Erythroblast (primary cell): ENCODE measurements around the gene MSI2.

Experiments used
- DNase-seq, 2 experiments: peaks; one replicate each; lab custom pipeline; 2025; lab: John Stamatoyannopoulos, UW
- GATA1 ChIP-seq: IDR thresholded peaks from 2 replicates; pipeline ENCODE4 v1.6.1; 2011; ENCODE audit warnings: low read depth, mild to moderate bottlenecking, control low read depth, low read length, moderate library complexity
- POLR2A ChIP-seq: IDR thresholded peaks from 2 replicates; pipeline ENCODE4 v1.6.1; 2011; ENCODE audit warnings: mild to moderate bottlenecking, low read length

MSI2 gene

GRCh38 chr17:57284583-57284982 is 28.3 kb downstream of the MSI2 start:
- TF ChIP-seq GATA1 (no peak), POLR2A (no peak)
- DNase-seq, result no peak

GRCh38 chr17:57284984-57285646 is 28.8 kb downstream of the MSI2 start:
- DNase-seq, result no peak
- TF ChIP-seq GATA1 (no peak), POLR2A (no peak)

DNA sequence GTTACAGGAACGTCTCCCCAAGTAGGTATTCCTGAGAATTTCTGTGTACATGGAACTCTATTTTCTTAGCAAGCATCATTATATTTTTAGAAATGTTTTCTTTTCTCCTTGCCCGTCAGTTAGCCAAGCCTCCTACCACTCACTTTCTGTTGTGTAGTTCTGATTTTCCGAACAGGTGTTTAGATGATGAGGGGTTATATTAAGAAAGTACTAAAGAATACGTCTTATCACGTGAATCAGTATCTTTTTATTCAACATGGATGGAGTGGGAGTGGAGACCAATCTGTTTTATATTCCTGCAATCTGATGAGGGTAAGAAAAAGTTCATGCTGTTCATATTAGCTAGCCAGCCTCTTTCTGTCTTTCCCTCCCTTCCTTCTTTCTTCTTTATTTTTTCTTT is 29.4 kb downstream of the MSI2 start:
- TF ChIP-seq POLR2A (no peak), GATA1 (no peak)
- DNase-seq, result no peak

DNA sequence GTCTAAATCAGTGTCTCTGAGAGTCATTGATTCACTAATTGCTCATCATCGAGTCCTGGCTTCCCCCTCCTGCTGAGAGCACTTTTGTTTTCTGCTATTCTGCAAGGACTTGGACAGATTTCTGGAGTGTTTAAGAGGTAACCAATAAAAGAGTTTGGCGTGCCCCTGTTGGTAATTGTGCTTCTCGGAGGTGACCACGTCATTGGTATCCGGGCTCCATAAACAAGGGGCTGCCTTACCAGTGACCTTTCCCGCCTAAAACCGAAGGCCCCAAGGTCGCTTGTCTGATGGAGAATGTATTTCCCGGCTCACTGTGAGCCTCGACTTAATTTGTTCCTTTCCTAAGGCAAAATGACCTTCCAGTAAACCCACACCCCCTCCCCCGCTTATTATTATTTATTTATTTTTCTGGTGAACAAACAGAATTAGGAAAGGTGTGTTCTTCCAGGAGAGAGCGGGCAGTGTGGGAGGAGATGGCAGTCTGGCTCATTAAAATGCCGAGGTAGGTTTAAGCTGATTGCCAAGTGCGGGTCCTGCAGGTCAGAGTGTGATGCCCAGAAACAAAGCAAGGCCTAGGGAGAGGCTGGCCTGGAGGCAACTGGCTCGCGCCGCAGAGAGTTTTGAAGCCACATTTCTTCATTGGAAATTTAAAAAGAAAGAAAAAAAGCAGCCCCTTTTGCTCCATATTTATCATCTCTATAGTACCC is 30.2 kb downstream of the MSI2 start:
- DNase-seq, result no peak

GRCh38 chr17:57288040-57288772 is 31.9 kb downstream of the MSI2 start:
- no peak for DNase-seq
- no peak for TF ChIP-seq GATA1
- no peak for TF ChIP-seq POLR2A

More for the DNA sequence above, 30.2 kb downstream of the MSI2 start:
- TF ChIP-seq POLR2A, result no peak
- TF ChIP-seq GATA1, result no peak

GRCh38 chr17:57288773-57289121 is 32.4 kb downstream of the MSI2 start:
- DNase-seq, result no peak
- TF ChIP-seq POLR2A (no peak), GATA1 (no peak)

DNA sequence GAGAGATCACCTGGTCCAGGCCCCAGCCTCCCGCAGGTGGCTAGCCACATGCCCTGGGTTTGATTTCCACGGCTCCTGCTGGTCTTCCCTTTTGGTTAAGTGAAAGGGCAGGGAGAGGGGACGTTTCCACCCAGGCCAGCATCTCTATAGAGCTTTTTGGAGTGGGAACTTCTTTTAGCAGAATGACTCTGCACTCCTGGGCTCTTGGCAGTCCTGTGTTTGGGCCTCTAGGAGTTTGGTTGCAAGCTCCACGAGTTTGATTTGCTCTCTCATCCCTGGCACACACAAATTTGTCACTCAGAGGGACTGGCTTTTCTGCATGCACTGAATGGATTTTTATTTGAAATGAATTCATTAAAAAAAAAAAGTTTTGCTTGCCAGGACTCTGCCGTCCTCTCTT is 32.8 kb downstream of the MSI2 start:
- TF ChIP-seq GATA1, result no peak
- no peak for TF ChIP-seq POLR2A

DNA sequence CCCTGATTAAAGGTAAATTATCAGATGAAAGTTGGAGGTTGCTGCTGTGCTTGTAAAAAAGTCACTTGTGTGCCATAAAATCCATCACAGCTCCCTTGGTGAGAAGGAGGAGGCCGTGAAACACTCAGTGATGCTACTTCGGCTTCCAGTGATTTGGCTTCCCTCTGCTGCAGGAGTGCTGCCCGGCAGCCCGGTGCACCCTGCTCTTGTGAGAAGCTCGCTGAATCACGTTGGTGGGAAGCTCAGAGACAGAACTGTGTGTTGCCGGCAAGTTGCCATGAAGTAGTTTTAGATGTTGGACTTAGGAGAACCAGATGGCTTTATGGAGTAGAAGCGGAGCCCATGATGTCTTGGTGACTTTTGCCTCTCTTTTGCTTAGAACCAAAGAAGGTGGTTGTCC is 33.3 kb downstream of the MSI2 start:
- TF ChIP-seq GATA1 (no peak), POLR2A (no peak)
- DNase-seq, result no peak

More for the DNA sequence above, 32.8 kb downstream of the MSI2 start:
- no peak for DNase-seq

- no peak for DNase-seq
- TF ChIP-seq GATA1 (no peak), POLR2A (no peak)
These were observed 34.7 kb downstream of the MSI2 start for GRCh38 chr17:57290981-57291380.

- TF ChIP-seq POLR2A (no peak), GATA1 (no peak)
- DNase-seq, result no peak
These were observed 35.8 kb downstream of the MSI2 start for GRCh38 chr17:57292091-57292490.

DNA sequence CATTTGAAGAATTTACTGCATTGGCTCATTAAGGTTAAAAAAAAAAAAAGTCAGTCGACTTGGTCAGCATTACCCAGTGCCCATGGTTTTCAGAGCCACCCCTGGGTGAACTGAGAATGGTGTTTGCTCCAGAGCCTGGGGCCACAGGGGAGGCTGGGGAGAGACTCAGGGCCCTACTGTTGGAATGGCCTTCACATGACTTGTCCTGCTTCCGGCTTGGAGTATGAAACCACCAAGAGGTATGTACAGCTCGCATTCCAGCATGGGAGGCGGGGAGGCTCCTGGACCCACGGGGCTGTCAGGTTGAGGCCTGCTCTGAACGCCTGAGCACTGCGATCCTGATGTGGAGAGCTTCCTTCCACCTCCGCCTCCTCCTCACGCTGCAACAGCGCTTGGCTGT is 36.8 kb downstream of the MSI2 start:
- DNase-seq, result no peak
- TF ChIP-seq POLR2A (no peak), GATA1 (no peak)

- TF ChIP-seq GATA1 (no peak), POLR2A (no peak)
- no peak for DNase-seq
These were observed 37.8 kb downstream of the MSI2 start for GRCh38 chr17:57294101-57294500.

- peak; percentile 11 to 55 for DNase-seq
These were observed 38.5 kb downstream of the MSI2 start for GRCh38 chr17:57294629-57295501.

More at GRCh38 chr17:57294629-57295501, 38.5 kb downstream of the MSI2 start:
- TF ChIP-seq POLR2A (no peak), GATA1 (no peak)
